Right renal cortex interstitium (tissue), 3 donors: ENCODE results near the gene FBRS. TPM values are rescaled to one million over a fixed set of nuclear protein-coding genes. Genes with fewer than 3 reads are reported as not detected.

Experiments used
- DNase-seq, 3 donors: peaks; one replicate each; pipeline ENCODE4 v3.0.0-alpha.2; 2013; ENCODE audit warnings: low read depth in 3 of 3, low spot score in 2 of 3
- polyA plus RNA-seq, 3 donors: library from polyadenylated mRNA; unstranded; fragments of 120-200 nt; gene quantifications; one replicate each; pipeline ENCODE4 v1.2.1, GENCODE V29; 2013; ENCODE audit not compliant: insufficient read length in 3 of 3

FBRS gene
- polyA plus RNA-seq, 3 donors, result 40.1 to 47.7 (median 42.9) TPM

- DNase-seq, result no peak
Measured at GRCh38 chr16:30641378-30641982, 16.8 kb upstream of the FBRS start.

- no peak for DNase-seq
Measured at GRCh38 chr16:30644334-30644830, 13.8 kb upstream of the FBRS start.

GRCh38 chr16:30645727-30646126 is 12.5 kb upstream of the FBRS start:
- DNase-seq, result no peak

- no peak for DNase-seq
Measured at GRCh38 chr16:30647274-30647571, 11.0 kb upstream of the FBRS start.

- no peak for DNase-seq
Measured at GRCh38 chr16:30649725-30650368, 8.4 kb upstream of the FBRS start.

- DNase-seq, result peak; percentile 99
Measured at GRCh38 chr16:30650369-30651123, 7.7 kb upstream of the FBRS start, which contains the start of gene PRR14. TSS of gene PRR14 (plus strand) at chr16:30650960. CDS start at chr16:30651646, 686 bp downstream.

GRCh38 chr16:30651124-30652004 is 6.9 kb upstream of the FBRS start:
- no peak for DNase-seq

GRCh38 chr16:30652005-30652296 is 6.3 kb upstream of the FBRS start:
- no peak for DNase-seq

GRCh38 chr16:30652718-30653117 is 5.5 kb upstream of the FBRS start:
- DNase-seq, result no peak

- DNase-seq, result no peak
Measured at GRCh38 chr16:30654856-30655255, 3.4 kb upstream of the FBRS start.

GRCh38 chr16:30655815-30656347 is 2.4 kb upstream of the FBRS start:
- no peak for DNase-seq

- DNase-seq, result no peak
Measured at GRCh38 chr16:30656388-30656787, 1.8 kb upstream of the FBRS start.

GRCh38 chr16:30656974-30657865 is 1.0 kb upstream of the FBRS start:
- no peak for DNase-seq

GRCh38 chr16:30658731-30659506 is 688 bp downstream of the FBRS start:
- DNase-seq, result peak; percentile 90 to 96 (median 94)

- DNase-seq, result no peak
Measured at GRCh38 chr16:30659507-30660423, 1.5 kb downstream of the FBRS start.

GRCh38 chr16:30660424-30661261 is 2.4 kb downstream of the FBRS start:
- no peak for DNase-seq

GRCh38 chr16:30662449-30662848 is 4.2 kb downstream of the FBRS start:
- DNase-seq, result no peak
